Central memory CD8-positive, alpha-beta T cell (primary cell): ENCODE data around the gene PPP1R9B.

Experiments used
- ATAC-seq: fragments of 150-1000 bp; cut with Tn5 transposase; replicated peaks from 2 replicates; pipeline ENCODE4 v1.10.0; 2022; ENCODE audit warnings: mild to moderate bottlenecking, moderate FRiP score, moderate number of reproducible peaks; ENCODE audit not compliant: poor library complexity, severe bottlenecking; ENCODE audit errors: extremely low read depth
- DNase-seq, 2 donors: peaks; one replicate each; pipeline ENCODE4 v3.0.0; 2021; ENCODE audit warnings: low spot score in 2 of 2
- H3K27ac Mint-ChIP-seq: one replicate; pipeline ENCODE4 v1.8.0; 2022; ENCODE audit warnings: low read depth, mild to moderate bottlenecking, moderate library complexity, mixed read lengths
- H3K27me3 Mint-ChIP-seq: one replicate; pipeline ENCODE4 v1.8.0; 2022; ENCODE audit warnings: mixed read lengths
- H3K36me3 Mint-ChIP-seq: one replicate; pipeline ENCODE4 v1.8.0; 2022; ENCODE audit warnings: mild to moderate bottlenecking, moderate library complexity, mixed read lengths; ENCODE audit not compliant: insufficient read depth
- H3K4me1 Mint-ChIP-seq: one replicate; pipeline ENCODE4 v1.8.0; 2022; ENCODE audit warnings: mixed read lengths
- H3K4me3 Mint-ChIP-seq: one replicate; pipeline ENCODE4 v1.8.0; 2022; ENCODE audit warnings: mild to moderate bottlenecking, moderate library complexity, mixed read lengths
- H3K9me3 Mint-ChIP-seq: one replicate; pipeline ENCODE4 v1.8.0; 2022; ENCODE audit warnings: mixed read lengths

Gene PPP1R9B

DNA sequence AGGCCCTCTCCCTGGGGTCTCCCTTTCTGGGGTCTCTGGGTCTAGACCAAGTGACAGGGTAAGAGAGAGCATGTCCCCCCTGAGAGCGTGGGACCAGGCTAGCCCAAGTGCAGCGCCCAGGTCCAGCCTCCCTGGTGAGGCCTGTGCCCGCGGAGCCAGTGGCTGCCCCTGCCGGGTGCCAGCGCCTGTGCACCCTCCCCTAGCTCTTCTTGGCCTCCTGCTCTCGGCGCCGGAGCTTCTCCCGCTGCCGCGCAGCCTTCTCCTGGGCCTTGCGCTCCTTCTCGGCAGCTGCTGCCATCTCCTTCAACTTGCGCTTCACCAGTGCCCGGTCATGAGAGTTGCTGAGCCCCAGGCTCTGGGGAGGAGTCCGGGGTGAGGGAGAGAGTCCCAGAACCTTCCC is 37.8 kb downstream of the PPP1R9B start:
- no peak for DNase-seq
- H3K27ac Mint-ChIP-seq, result no peak overlapping the region
- no peak for ATAC-seq
- H3K27me3 Mint-ChIP-seq, result peaks cover 32% of the 10 kb centered on the region
- no peak overlapping the region for H3K4me3 Mint-ChIP-seq
- no peaks in the 10 kb centered on the region for H3K9me3 Mint-ChIP-seq
- H3K36me3 Mint-ChIP-seq, result peaks cover 2% of the 10 kb centered on the region
- H3K4me1 Mint-ChIP-seq, result peaks cover 15% of the 10 kb centered on the region

DNA sequence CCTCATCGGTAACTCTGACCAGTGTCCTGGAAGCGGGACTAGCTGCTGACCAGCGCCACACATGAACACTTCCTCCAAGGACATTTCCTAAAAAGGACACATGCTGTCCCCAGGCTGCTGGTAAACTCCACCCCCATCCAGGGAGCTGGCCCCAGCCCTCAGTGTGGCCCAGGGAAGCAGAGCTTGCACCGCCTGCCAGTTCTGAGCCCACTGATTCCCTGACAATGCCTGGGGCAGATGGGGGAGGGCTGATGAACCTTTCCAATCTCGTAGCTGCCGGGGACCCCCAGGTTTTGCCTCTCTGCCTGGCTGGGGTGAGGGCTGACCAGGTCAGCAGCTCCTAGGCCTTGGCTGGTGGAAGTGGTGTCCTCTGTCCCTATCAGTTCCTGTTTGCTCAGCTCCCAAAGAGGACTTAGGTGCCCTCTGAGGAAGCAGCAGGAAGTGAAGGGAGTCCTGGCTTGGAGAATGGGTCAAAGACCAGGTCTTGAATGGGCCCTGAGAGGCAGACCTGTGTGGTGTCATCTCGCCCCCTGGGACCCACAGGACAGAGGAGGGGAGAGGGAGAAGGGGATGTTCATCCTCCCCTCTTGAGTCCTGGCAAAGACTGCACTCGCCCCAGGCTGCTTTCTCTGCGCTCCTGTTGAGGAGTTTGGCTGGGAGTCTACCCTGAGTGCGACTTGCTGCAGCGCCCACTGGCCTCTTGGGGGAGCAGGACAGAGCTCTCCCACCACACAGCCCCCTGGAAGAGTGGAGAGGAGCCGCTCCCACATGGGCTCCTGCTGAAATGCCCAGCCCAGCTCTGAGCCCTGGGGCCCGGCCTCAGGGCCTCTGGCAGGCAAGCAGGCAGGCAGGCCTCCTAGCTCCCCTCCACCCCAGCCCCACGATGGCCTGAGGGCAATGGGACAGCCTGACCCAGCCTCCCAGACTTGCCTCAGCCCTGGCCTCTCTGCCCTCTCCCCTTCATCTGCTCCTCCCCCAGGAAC is 38.5 kb downstream of the PPP1R9B start:
- H3K27ac Mint-ChIP-seq, result no peak overlapping the region
- H3K27me3 Mint-ChIP-seq, result peaks cover 25% of the 10 kb centered on the region
- peaks cover 12% of the 10 kb centered on the region for H3K4me1 Mint-ChIP-seq
- H3K4me3 Mint-ChIP-seq, result no peak overlapping the region
- no peak for DNase-seq
- peaks cover 2% of the 10 kb centered on the region for H3K36me3 Mint-ChIP-seq
- no peak for ATAC-seq
- H3K9me3 Mint-ChIP-seq, result no peaks in the 10 kb centered on the region

DNA sequence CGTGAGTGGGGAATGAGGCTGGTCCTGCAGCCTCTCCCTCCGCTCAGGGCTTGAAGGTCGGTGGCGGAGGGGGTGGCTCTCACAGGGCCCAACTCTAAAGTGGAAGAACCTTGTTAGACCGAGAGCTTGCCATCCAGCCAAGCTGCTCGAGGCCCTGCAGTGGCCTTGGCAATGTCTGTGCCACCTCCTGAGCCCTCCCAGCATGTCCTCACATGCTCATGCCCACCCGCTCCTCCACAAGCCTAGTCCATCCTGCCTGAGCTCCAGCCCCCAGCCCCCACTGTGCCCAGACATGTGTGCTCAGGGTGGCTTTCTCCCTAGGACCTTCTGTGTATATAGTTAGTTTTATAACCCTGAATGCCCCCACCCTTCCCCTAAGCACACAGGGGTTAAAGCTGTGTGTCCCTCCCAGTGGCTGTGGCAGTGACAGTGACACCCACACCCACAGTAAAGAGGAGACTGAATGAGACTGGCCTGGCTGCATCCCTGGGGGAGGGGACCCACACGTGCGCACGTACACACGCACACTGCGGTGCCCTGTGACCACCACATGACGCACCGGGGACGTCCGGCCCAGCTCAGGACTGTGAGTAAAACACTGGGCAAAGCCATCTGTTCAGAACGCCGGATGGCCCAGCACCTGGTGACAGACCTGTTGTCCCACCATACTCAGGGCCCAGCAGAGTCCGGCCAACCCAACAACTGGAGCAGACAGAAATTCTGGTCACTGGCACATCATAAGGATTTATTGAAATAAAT is 39.7 kb downstream of the PPP1R9B start:
- Mint-ChIP-seq H3K36me3 (peaks cover 4% of the 10 kb centered on the region), H3K4me1 (peaks cover 9% of the 10 kb centered on the region), H3K4me3 (no peak overlapping the region), H3K27me3 (peaks cover 13% of the 10 kb centered on the region), H3K9me3 (no peaks in the 10 kb centered on the region), H3K27ac (no peak overlapping the region)
- ATAC-seq, result no peak
- DNase-seq, result no peak

DNA sequence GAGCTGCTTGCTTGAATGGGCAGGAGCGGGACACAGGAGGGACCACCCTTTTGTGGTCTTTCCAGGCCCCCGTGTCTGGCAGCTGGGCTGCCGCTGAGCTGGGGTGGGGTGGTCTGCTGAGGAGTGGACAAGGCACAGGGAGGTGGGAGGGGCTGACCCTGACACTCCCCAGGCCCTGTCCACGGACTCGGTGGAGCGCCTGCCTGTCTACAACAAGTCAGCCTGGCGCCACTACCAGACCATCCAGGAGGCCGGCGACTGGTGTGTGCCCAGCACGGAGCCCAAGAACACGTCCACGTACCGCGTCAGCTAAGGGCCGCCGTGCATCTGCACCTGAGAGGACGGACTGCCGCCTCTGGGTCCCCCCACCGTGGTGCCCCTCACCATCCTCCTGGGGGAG is 40.7 kb downstream of the PPP1R9B start:
- Mint-ChIP-seq H3K4me3 (no peak overlapping the region), H3K9me3 (no peaks in the 10 kb centered on the region), H3K4me1 (peaks cover 8% of the 10 kb centered on the region), H3K36me3 (peaks cover 7% of the 10 kb centered on the region), H3K27me3 (peaks cover 3% of the 10 kb centered on the region), H3K27ac (no peak overlapping the region)
- no peak for DNase-seq
- no peak for ATAC-seq

DNA sequence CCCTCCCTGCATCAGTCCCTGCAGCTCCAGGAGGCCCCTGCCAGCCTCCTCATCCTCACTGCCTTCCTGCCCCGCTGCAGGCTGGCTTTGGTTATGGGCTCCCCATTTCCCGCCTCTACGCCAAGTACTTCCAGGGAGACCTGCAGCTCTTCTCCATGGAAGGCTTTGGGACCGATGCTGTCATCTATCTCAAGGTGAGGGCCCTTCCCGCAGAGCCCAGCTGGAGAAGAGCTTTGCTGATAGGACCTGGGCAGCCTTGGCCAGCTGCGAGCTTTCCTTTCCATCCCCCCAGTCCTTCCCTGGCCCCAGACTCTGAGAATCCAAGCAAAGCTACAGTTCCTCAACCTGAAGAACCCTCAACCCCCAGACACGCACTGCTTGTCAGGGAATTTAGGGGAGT is 41.3 kb downstream of the PPP1R9B start:
- DNase-seq (no peak), ATAC-seq (no peak)
- Mint-ChIP-seq H3K27ac (no peak overlapping the region), H3K27me3 (no peaks in the 10 kb centered on the region), H3K4me1 (peaks cover 5% of the 10 kb centered on the region), H3K36me3 (peaks cover 7% of the 10 kb centered on the region), H3K4me3 (no peak overlapping the region), H3K9me3 (no peaks in the 10 kb centered on the region)

DNA sequence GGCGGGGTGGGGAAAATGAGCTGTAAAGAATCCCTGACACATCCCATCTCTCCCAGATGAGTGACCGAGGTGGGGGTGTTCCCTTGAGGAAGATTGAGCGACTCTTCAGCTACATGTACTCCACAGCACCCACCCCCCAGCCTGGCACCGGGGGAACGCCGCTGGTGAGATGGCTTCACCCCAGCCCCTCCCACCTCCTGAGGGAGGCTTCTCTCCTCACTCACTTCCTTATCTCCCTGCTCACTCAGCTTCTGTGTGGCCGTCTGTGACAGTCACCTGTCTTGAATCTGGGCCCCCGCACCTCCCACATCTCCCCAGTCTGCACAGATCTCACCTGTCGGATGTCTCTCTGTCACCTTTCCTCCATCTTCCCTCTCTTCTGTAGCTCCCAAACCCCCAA is 41.9 kb downstream of the PPP1R9B start:
- DNase-seq (no peak), ATAC-seq (no peak)
- Mint-ChIP-seq H3K27ac (no peak overlapping the region), H3K36me3 (peaks cover 7% of the 10 kb centered on the region), H3K27me3 (no peaks in the 10 kb centered on the region), H3K9me3 (no peaks in the 10 kb centered on the region), H3K4me1 (peaks cover 5% of the 10 kb centered on the region), H3K4me3 (no peak overlapping the region)

DNA sequence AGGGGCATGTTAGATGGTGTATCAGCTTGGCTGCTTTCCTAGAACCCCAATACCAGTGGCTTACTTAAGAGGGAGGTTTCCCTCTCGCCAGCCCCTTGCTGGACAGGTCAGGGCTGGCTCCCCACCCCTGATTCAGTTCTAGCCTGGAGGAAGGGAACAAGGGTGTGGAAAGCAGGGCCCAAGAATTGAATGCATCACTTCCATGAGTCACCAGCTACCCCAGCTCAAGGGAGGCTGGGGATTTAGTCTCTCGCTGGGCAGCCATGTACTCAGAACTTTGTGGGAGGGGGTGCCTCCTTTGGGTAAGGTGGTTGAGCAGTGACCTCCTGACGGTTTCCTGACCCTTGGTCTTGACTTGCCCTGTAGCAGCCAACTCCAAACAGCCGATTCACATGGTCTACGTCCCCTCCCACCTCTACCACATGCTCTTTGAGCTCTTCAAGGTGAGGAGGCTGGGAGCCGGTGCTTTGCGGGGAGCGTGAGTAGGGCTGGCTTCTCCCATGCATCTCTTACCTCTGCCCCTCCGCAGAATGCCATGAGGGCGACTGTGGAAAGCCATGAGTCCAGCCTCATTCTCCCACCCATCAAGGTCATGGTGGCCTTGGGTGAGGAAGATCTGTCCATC is 42.6 kb downstream of the PPP1R9B start:
- H3K27me3 Mint-ChIP-seq, result no peaks in the 10 kb centered on the region
- no peak for ATAC-seq
- peaks cover 8% of the 10 kb centered on the region for H3K36me3 Mint-ChIP-seq
- no peaks in the 10 kb centered on the region for H3K9me3 Mint-ChIP-seq
- H3K4me1 Mint-ChIP-seq, result peaks cover 5% of the 10 kb centered on the region
- H3K4me3 Mint-ChIP-seq, result no peak overlapping the region
- no peak overlapping the region for H3K27ac Mint-ChIP-seq
- no peak for DNase-seq

DNA sequence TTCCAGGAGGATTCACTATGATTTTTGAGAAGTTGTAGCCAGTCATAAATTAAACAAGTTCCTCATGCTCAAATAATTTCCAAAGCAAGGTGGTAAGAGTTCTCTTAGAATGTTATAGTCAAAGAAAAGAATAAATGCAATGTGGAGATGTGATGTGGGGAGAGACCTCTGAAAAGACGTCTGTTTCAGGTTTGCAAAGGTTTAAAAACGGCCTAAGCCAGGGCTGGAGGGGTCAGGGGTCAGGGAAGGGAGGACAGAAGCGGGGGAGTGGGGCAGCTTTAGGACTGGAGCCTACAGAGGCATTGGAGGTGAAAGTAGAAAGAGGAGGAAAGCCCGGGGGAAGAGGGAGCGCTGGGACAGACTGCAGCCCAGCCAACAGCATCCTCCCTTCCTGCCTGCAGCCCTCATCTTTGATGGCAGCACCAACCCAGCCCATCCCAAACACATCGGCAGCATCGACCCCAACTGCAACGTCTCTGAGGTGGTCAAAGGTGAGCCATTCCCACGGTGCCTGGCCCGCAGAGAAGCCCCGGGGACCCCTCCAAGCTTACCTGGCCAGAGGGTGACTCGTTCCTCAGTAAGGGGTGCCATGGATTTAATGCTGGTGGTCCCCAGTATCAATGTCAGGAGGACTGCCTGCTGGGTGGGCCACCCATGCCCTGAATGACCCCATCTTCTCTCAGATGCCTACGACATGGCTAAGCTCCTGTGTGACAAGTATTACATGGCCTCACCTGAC is 43.9 kb downstream of the PPP1R9B start:
- H3K4me3 Mint-ChIP-seq, result no peak overlapping the region
- no peak overlapping the region for H3K27ac Mint-ChIP-seq
- DNase-seq (no peak), ATAC-seq (no peak)
- no peaks in the 10 kb centered on the region for H3K27me3 Mint-ChIP-seq
- no peaks in the 10 kb centered on the region for H3K9me3 Mint-ChIP-seq
- H3K36me3 Mint-ChIP-seq, result peaks cover 8% of the 10 kb centered on the region
- peaks cover 5% of the 10 kb centered on the region for H3K4me1 Mint-ChIP-seq

DNA sequence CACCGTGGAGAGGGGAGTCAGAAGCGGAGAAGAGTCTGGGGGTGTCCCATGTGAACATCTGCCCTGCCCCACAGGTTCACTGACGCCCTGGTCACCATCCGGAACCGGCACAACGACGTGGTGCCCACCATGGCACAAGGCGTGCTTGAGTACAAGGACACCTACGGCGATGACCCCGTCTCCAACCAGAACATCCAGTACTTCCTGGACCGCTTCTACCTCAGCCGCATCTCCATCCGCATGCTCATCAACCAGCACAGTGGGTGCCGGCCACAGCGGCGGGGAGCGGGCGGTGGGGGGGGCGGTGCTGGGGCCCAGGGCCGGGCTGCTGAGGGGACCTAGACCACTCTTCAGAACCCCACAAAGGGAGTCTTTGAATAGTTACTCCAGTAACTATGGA is 44.7 kb downstream of the PPP1R9B start:
- ATAC-seq (no peak), DNase-seq (no peak)
- Mint-ChIP-seq H3K27me3 (no peaks in the 10 kb centered on the region), H3K4me3 (no peak overlapping the region), H3K36me3 (peaks cover 9% of the 10 kb centered on the region), H3K27ac (no peak overlapping the region), H3K4me1 (peaks cover 5% of the 10 kb centered on the region), H3K9me3 (no peaks in the 10 kb centered on the region)

DNA sequence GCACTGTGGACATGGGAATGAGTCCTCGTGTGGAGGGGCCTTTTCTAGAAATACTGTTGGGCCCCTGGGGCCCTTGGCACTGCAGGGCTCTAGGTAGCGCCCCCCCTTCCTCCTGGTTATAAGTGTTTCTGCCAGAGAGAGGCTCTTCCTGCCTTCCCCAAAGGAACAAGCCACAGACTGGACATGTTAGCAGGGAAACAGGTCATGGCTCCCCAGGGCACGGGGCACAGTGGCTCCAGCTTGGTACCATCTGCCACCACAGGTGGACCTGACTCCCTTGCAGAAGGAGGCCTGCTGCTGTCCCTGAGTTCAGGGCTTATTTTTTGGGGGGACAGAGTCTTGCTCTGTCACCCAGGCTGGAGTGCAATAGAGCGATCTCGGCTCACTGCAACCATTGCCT is 46.5 kb downstream of the PPP1R9B start:
- Mint-ChIP-seq H3K4me3 (no peak overlapping the region), H3K27ac (no peak overlapping the region), H3K27me3 (no peaks in the 10 kb centered on the region), H3K4me1 (peaks cover 21% of the 10 kb centered on the region), H3K36me3 (peaks cover 17% of the 10 kb centered on the region), H3K9me3 (no peaks in the 10 kb centered on the region)
- ATAC-seq (no peak), DNase-seq (no peak)

DNA sequence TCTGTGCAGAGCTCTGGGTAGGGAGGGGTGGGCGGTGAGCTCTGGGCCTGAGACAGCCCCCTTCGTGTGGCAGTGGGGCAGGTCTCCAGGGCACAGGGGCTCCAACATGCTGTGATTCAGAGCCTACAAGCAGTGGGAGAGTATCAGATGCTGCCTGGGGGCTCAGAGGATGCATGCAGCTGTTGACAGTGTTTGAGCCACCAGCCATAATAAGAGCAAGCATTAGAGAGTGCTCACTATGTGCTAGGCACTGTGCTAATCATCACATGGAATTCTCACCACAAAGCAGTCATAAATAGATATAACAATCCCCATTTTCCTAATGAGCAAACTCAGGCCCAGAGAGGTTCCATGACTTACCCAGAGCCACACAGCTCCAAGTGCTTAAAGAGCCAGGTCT is 47.2 kb downstream of the PPP1R9B start:
- Mint-ChIP-seq H3K27me3 (no peaks in the 10 kb centered on the region), H3K36me3 (peaks cover 17% of the 10 kb centered on the region), H3K4me1 (peaks cover 28% of the 10 kb centered on the region), H3K27ac (no peak overlapping the region), H3K4me3 (no peak overlapping the region), H3K9me3 (no peaks in the 10 kb centered on the region)
- no peak for DNase-seq
- ATAC-seq, result no peak
